ENCODE results near the gene SBK1.
"Not testable (repeated sequence)": the region's sequence is repeated elsewhere in the genome, so short reads cannot be mapped to it uniquely, and the experiment has no call there.

Gene SBK1

GRCh38 chr16:28338230-28338629, 45.9 kb downstream of the SBK1 start:
- not testable (repeated sequence) for DNase-seq

- not testable (repeated sequence) for DNase-seq
These were observed 70.3 kb downstream of the SBK1 start for GRCh38 chr16:28362600-28362999.

- not testable (repeated sequence) for DNase-seq
These were observed 71.1 kb downstream of the SBK1 start, which contains the start of gene NPIPB6 for GRCh38 chr16:28363408-28363807. Gene NPIPB6, minus strand, starts transcription at chr16:28363508. Its CDS starts 686 bp downstream, at chr16:28362822.

GRCh38 chr16:28364268-28365173, 72.2 kb downstream of the SBK1 start:
- DNase-seq, result not testable (repeated sequence)

GRCh38 chr16:28367926-28368325, 75.6 kb downstream of the SBK1 start:
- not testable (repeated sequence) for DNase-seq

All from CD4-positive, alpha-beta T cell treated with Interleukin-4 for 4 hours (primary cell).